GM19099 (cell line): ENCODE results near the gene ZNF266.

ENCODE experiments used
- POLR2A ChIP-seq: IDR thresholded peaks from 3 replicates; pipeline ENCODE4 v1.6.1; 2011; ENCODE audit warnings: low read depth; ENCODE audit not compliant: insufficient read length; ENCODE audit errors: extremely low read depth

The ZNF266 gene

GRCh38 chr19:9370738-9371619 is 64.4 kb downstream of the ZNF266 start:
- no peak for TF ChIP-seq POLR2A

DNA sequence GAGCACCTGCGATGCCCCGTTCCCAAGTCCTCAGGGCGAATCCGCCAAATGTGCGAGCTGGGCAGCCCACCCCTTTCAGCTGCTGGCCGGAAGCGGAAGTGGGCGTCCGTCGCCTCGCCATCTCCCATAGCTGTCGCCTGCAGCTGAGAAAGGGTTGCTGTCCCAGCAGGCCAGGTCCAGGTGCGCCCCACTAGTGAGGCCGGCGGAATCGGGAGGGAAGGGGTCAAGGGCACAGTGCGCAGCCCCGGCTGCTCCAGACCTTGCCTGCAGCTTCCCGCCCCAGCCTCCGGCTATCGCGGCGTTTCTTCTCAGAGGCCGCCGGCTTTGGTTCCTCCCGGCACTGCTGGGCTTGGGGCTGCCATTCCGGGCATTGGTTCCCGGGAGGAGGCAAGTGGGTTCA is 72.5 kb downstream of the ZNF266 start, which contains the start of gene ZNF177:
ZNF177 (plus strand) TSS at position 109 of the 400 bp plus-strand sequence. CDS start 15,299 bp downstream, outside the sequence.
- TF ChIP-seq POLR2A, result no peak
